Hypothalamus (tissue), 51 donors: ENCODE data around the gene TFPT.

ENCODE experiments used
- DNase-seq, 51 donors: peaks; one replicate each; lab custom pipeline; 2025; lab: John Stamatoyannopoulos, UW

The TFPT gene

DNA sequence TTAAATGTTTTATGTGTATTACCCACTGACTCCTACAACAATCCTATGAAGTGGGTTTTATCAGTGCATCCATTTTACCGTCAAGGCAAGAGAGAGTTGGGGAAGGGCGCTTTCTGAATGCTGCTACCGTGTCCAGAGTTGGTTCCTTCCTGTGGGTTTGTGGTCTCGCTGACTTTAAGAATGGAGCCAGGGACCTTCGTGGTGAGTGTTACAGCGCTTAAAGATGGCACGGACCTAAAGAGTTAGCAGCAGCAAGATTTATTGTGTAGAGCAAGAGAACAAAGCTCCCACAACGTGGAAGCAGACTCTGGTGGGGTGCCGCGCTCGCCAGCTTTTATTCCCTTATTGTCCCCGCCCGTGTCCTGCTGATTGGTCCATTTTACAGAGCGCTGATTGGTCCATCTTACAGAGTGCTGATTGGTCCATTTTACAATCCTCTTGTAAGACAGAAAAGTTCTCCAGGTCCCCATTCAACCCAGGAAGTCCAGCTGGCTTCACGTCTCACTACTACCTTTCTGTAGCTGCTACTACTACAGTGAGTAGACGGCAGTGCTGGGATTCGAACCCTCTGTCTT lies 20.9 kb downstream of the TFPT start:
- no peak for DNase-seq

DNA sequence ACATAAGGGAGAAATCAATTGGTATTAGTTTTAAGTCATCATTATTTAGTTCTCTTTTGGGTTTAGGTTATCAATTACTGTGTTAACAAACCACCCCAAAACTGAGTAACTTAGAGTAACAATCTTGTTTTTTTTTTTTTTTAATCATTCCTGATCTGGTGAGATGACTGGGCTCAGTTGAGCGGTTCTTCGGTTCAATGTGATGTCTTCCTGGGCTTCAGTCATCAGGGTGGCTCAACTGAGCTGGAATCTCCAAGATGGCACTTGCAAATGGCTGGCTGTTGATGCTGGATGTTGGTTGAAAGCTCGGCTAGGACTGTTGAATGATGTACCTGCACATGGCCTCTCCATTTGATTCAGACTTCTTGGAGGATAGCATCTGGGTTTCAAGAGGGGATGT lies 31.0 kb downstream of the TFPT start:
- no peak for DNase-seq

DNA sequence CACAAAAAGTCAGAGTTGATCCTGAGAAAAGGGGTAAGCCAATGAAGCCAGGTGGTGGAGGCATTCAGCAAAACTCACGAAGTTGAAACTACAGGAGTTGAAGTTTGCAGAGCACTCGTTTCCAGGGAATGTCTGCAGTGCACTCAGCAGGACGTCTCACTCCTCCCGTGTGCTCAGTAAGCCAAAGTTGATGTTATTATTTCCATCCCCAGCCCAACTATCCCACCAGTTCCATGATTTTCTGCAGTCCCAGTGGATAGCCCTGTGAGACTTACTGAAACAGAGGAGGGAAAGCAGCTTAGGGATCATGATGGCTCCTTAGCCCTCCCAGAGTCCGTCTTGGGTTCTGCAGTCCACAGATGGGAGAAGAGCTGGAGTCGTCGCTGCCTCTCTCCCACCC lies 34.4 kb downstream of the TFPT start, which contains the start of gene TARM1:
Gene TARM1 (minus strand): TSS at position 334 of the 400 bp plus-strand sequence. CDS start 25 bp downstream, at position 309.
- no peak for DNase-seq

DNA sequence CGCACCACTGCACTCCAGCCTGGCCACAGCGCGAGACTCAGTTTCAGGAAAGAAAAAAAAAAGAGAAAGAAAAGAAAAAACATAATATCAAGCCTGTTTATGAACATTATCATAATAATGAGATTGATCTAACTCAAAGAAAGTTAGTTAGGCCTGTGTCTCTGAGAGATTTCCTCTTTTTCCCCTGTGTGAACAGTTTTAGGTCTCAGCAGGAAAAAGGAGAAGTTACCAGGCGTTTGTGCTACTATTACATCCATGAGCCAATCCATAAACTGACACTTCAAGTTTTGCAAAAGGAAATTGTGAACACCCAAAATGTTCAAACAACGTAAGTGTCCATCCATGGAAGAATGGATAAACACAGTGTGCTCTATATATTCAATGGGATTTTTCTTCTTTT lies 38.1 kb downstream of the TFPT start:
- no peak for DNase-seq

DNA sequence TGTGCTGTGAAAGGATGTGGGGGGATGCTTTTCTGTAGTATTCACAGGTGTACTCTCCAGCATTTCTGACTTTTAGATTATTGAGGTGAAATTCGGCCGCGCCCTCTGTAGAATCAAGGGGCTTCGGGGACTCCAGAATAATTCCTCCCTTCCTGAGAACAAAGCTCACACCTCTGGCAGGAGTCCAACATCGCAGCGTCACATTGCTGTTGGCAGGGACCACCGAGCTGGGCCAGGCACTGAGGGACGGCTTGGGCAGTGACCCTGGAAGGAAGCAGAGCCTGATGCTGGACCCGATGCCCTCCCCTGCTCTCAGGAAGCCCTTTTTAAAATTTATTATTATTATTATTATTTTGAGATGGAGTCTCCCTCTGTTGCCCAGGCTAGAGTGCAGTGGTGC lies 40.6 kb downstream of the TFPT start:
- DNase-seq = no peak

GRCh38 chr19:54073829-54074228 lies 41.6 kb downstream of the TFPT start:
- DNase-seq = no peak

- no peak for DNase-seq
Measured at GRCh38 chr19:54069470-54069869, 46.0 kb downstream of the TFPT start.

- DNase-seq = no peak
Measured at GRCh38 chr19:54063350-54064116, 51.9 kb downstream of the TFPT start, which contains the start of gene VSTM1. VSTM1 (minus strand) TSS chr19:54063897; CDS start chr19:54063777, 120 bp downstream.

DNA sequence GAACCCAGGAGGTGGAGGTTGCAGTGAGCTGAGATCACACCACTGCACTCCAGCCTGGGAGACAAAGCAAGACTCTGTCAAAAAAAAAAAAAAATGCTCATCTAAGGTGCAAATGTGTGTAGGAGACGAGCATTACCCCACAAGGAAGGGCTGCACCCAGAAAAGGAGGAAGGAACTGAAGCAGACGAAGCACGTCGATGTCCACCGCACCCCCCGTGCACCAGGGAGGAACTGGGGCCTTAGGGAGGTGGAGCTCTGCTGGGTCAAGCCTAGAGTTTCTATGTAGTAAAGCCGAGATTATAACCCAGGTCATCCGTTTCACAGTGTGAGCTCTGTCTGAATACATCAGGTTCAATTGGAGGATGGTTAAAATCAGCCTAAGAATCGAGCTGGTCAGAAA lies 52.8 kb downstream of the TFPT start:
- no peak for DNase-seq
